GM12878 (cell line): Measurements from ENCODE around the gene KCNIP3. TPM values are rescaled to one million over a fixed set of nuclear protein-coding genes. Genes with fewer than 3 reads are reported as not detected.

Source experiments
- ATAC-seq: fragments of 200-7000 bp; cut with Tn5 transposase; 3 replicates; pipeline ENCODE4 v1.9.1; 2020; ENCODE audit warnings: mild to moderate bottlenecking, moderate library complexity
- BruUV-seq: library from RNA; stranded (reverse); fragments of 400-500 nt; replicated peaks from 2 replicates; lab custom pipeline; 2021; lab: Mats Ljungman, UMichigan
- CTCF ChIA-PET: fragments of 300-600 bp; sonication (Branson Sonifier 250); formaldehyde crosslinking; extraction: SDS; loops from one replicate; lab custom pipeline; 2021; ENCODE audit warnings: inconsistent platforms; lab: Yijun Ruan, JAX
- POLR2A ChIA-PET: fragments of 350-600 bp; formaldehyde crosslinking; extraction: SDS; loops from one replicate; lab custom pipeline; 2021; ENCODE audit warnings: inconsistent platforms; lab: Charles Lee
- RAD21 ChIA-PET: fragments of 300-600 bp; sonication (Branson Sonifier 250); formaldehyde crosslinking; loops from one replicate; lab custom pipeline; 2023; ENCODE audit warnings: antibody characterized with exemption; ENCODE audit not compliant: unreplicated experiment; lab: Charles Lee
- SMC1A ChIA-PET: fragments of 300-600 bp; sonication (Branson Sonifier 250); formaldehyde crosslinking; loops from one replicate; lab custom pipeline; 2023; ENCODE audit not compliant: unreplicated experiment, uncharacterized antibody; lab: Charles Lee
- DNase-seq: peaks from one replicate; pipeline ENCODE4 v3.0.0-alpha.2; 2011; ENCODE audit warnings: low read depth, low spot score
- FAIRE-seq: peaks from 3 replicates; lab custom pipeline; 2011; peaks lifted over from hg19 to GRCh38; lab: Jason Lieb, UNC
- H2AFZ ChIP-seq: 2 replicates; pipeline ENCODE4 v1.6.0; 2011; ENCODE audit warnings: low read depth, low read length, control low read depth; ENCODE audit not compliant: control insufficient read depth
- H3K27ac ChIP-seq: 2 replicates; pipeline ENCODE4 v1.5.1; 2011; ENCODE audit warnings: control low read depth; ENCODE audit not compliant: control insufficient read depth, insufficient read depth
- H3K27me3 ChIP-seq, 2 experiments: replicated peaks in 1 of 2; 2 replicates each; pipeline versions ENCODE4 v1.6.0 to v1.6.1; 2011; ENCODE audit warnings: low read length in 1 of 2; ENCODE audit not compliant: control insufficient read depth in 2 of 2, insufficient read depth in 2 of 2
- H3K36me3 ChIP-seq, 2 experiments: 2 replicates each; pipeline ENCODE4 v1.5.1; 2011; ENCODE audit warnings: low read length in 1 of 2; ENCODE audit not compliant: control insufficient read depth in 2 of 2, insufficient read depth in 2 of 2
- H3K4me1 ChIP-seq: 2 replicates; pipeline ENCODE4 v1.6.1; 2011; ENCODE audit warnings: mild to moderate bottlenecking, low read length, moderate library complexity, mixed read lengths; ENCODE audit not compliant: control insufficient read depth, insufficient read depth
- H3K4me2 ChIP-seq: 2 replicates; pipeline ENCODE4 v1.6.0; 2011; ENCODE audit warnings: control low read depth; ENCODE audit not compliant: control insufficient read depth, insufficient read depth
- H3K4me3 ChIP-seq: fragments of 200-600 bp; sonication (generic); 2 replicates; pipeline ENCODE4 v1.5.1; 2016
- H3K79me2 ChIP-seq: 2 replicates; pipeline ENCODE4 v1.6.0; 2011; ENCODE audit warnings: low read length; ENCODE audit not compliant: control insufficient read depth, insufficient read depth
- H3K9ac ChIP-seq: 2 replicates; pipeline ENCODE4 v1.8.0; 2011; ENCODE audit warnings: low read length, control low read depth, mixed read lengths; ENCODE audit not compliant: control insufficient read depth, insufficient read depth
- H3K9me3 ChIP-seq: replicated peaks from 3 replicates; pipeline ENCODE4 v1.5.1; 2011; ENCODE audit warnings: mild to moderate bottlenecking, low read length; ENCODE audit not compliant: control insufficient read depth, insufficient read depth
- H4K20me1 ChIP-seq: 2 replicates; pipeline ENCODE4 v1.6.0; 2011; ENCODE audit not compliant: control insufficient read depth, insufficient read depth
- CHD1 ChIP-seq: IDR thresholded peaks from 2 replicates; pipeline ENCODE4 v1.6.1; 2012; ENCODE audit warnings: low read depth, low read length, improper control_type of control experiment
- CHD2 ChIP-seq: IDR thresholded peaks from 2 replicates; pipeline ENCODE4 v1.6.1; 2011; ENCODE audit warnings: low read depth, low read length, improper control_type of control experiment, borderline replicate concordance
- EED ChIP-seq: sonication (generic); IDR thresholded peaks from 2 replicates; pipeline ENCODE4 v1.6.1; 2016; ENCODE audit warnings: antibody characterized with exemption, low read depth
- EGR1 ChIP-seq, 2 experiments: IDR thresholded peaks; 1 replicate in 1 of 2; 2 replicates in 1 of 2; pipeline ENCODE4 v1.6.1; 2011 to 2012; ENCODE audit warnings: low read depth in 2 of 2, low read length in 2 of 2, borderline replicate concordance in 1 of 2, mild to moderate bottlenecking in 1 of 2, moderate library complexity in 1 of 2
- GATAD2B ChIP-seq: fragments of 450-650 bp; conservative IDR thresholded peaks from 2 replicates; pipeline ENCODE4 v1.6.1; 2017; ENCODE audit warnings: low read depth, mild to moderate bottlenecking, moderate library complexity
- PBX3 ChIP-seq: IDR thresholded peaks from 2 replicates; pipeline ENCODE4 v1.6.1; 2011; ENCODE audit warnings: mild to moderate bottlenecking, low read depth, low read length, moderate library complexity; ENCODE audit not compliant: insufficient replicate concordance
- RCOR1 ChIP-seq: conservative IDR thresholded peaks from 2 replicates; pipeline ENCODE4 v1.6.1; 2012; ENCODE audit warnings: low read depth, low read length, improper control_type of control experiment
- SREBF1 ChIP-seq: IDR thresholded peaks from 2 replicates; pipeline ENCODE4 v1.6.1; 2012; ENCODE audit warnings: mild to moderate bottlenecking, low read length
- WRNIP1 ChIP-seq: IDR thresholded peaks from 2 replicates; pipeline ENCODE4 v1.6.1; 2011; ENCODE audit warnings: low read depth, low read length, improper control_type of control experiment, borderline replicate concordance
- ZBTB33 ChIP-seq: fragments of 450-650 bp; IDR thresholded peaks from 2 replicates; pipeline ENCODE4 v1.6.1; 2017; ENCODE audit warnings: mild to moderate bottlenecking
- WGBS: methylation state at CpG from one replicate; pipeline ENCODE4 v1.1.6; 2016; ENCODE audit warnings: low lambda C conversion rate; ENCODE audit not compliant: insufficient replicate concordance, insufficient coverage; ENCODE audit errors: missing lambda C conversion rate; 5-methylcytosine and 5-hydroxymethylcytosine counted together
- in situ Hi-C: fragments of 300-500 bp; cut with MboI; formaldehyde crosslinking; loops from 9 replicates; pipeline ENCODE4 v1.14.3; 2018; ENCODE audit warnings: mixed read lengths
- intact Hi-C: fragments of 100-400 bp; cut with micrococcal nuclease; formaldehyde crosslinking; loops from one replicate; pipeline ENCODE4 v1.14.2; 2022; ENCODE audit not compliant: unreplicated experiment
- polyA plus RNA-seq, 11 experiments: library from polyadenylated mRNA; depleted of rRNA in 4 of 11; unstranded in 6 of 11; stranded (reverse) in 5 of 11; fragments of >200 nt; fragmentation: Nextera tagmentation in 4 of 11; fragmentation: Illumina TruSeq in 1 of 11; extraction: Ambion mirVana in 4 of 11; extraction: Trizol in 1 of 11; gene quantifications; 1 replicate in 1 of 11; 2 replicates in 10 of 11; pipeline versions ENCODE4 v1.2.1 to v1.2.3, GENCODE V29; 2011 to 2016; ENCODE audit warnings: inconsistent platforms in 2 of 11, missing spikeins in 2 of 11, low read depth in 1 of 11
- total RNA-seq, 4 experiments: library from RNA; depleted of rRNA in 3 of 4; stranded (reverse); fragments of >200 nt in 3 of 4; fragmentation: Illumina TruSeq in 1 of 4; extraction: Trizol in 1 of 4; gene quantifications; 2 replicates each; pipeline versions ENCODE4 v1.2.1 to v1.2.3, GENCODE V29; 2013 to 2021
- TF ChIP-seq, protein P1 (sequence below): IDR thresholded peaks from 2 replicates; pipeline ENCODE4 v1.6.1; 2011; ENCODE audit warnings: low read depth, low read length, improper control_type of control experiment, borderline replicate concordance
- TF ChIP-seq, protein P2 (sequence below): IDR thresholded peaks from 2 replicates; pipeline ENCODE4 v1.6.1; 2011; ENCODE audit warnings: borderline replicate concordance, low read depth, mild to moderate bottlenecking, moderate library complexity, low read length; ENCODE audit not compliant: insufficient read depth, poor library complexity, severe bottlenecking
- TF ChIP-seq, protein P3 (sequence below): IDR thresholded peaks from 2 replicates; pipeline ENCODE4 v1.6.1; 2012; ENCODE audit warnings: low read depth, low read length, improper control_type of control experiment

The KCNIP3 gene
- total and polyA plus RNA-seq, 10 of the 15 experiments (the other 5 are each of a cell fraction or from before 2014, with no cell fraction given), result not detected

- Histone ChIP-seq H4K20me1 (no peaks in the 10 kb centered on the region), H2AFZ (no peak overlapping the region), H3K4me2 (no peak overlapping the region), H3K9ac (no peak overlapping the region), H3K4me3 (no peak overlapping the region), H3K79me2 (no peaks in the 10 kb centered on the region), H3K27ac (no peak overlapping the region), H3K27me3 (no peaks in the 10 kb centered on the region; a peak in 1 of 4 replicates), H3K4me1 (no peaks in the 10 kb centered on the region), H3K9me3 (no peaks in the 10 kb centered on the region), H3K36me3 (no peaks in the 10 kb centered on the region)
- CTCF ChIA-PET, result no interaction called here
- RAD21 ChIA-PET, result no interaction called here
- SMC1A ChIA-PET, result no interaction called here
- no TSS peak for BruUV-seq
- in situ Hi-C loops (no loop called here), intact Hi-C loops (no loop called here)
- ATAC-seq (no peak), FAIRE-seq (no peak), DNase-seq (no peak)
- TF ChIP-seq WRNIP1 (no peak), PBX3 (no peak), GATAD2B (no peak), EGR1 (IDR thresholded peaks at IDR 0.05; ENCODE audit: borderline replicate concordance in 1 of 2, low read depth in 2 of 2, low read length in 2 of 2) (no peak), ZBTB33 (no peak), CHD2 (no peak), EED (no peak), SREBF1 (no peak), CHD1 (no peak), RCOR1 (no peak)
- TF ChIP-seq, protein P1, sequence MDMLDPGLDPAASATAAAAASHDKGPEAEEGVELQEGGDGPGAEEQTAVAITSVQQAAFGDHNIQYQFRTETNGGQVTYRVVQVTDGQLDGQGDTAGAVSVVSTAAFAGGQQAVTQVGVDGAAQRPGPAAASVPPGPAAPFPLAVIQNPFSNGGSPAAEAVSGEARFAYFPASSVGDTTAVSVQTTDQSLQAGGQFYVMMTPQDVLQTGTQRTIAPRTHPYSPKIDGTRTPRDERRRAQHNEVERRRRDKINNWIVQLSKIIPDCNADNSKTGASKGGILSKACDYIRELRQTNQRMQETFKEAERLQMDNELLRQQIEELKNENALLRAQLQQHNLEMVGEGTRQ, result no peak
- TF ChIP-seq, protein P2, sequence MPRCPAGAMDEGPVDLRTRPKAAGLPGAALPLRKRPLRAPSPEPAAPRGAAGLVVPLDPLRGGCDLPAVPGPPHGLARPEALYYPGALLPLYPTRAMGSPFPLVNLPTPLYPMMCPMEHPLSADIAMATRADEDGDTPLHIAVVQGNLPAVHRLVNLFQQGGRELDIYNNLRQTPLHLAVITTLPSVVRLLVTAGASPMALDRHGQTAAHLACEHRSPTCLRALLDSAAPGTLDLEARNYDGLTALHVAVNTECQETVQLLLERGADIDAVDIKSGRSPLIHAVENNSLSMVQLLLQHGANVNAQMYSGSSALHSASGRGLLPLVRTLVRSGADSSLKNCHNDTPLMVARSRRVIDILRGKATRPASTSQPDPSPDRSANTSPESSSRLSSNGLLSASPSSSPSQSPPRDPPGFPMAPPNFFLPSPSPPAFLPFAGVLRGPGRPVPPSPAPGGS, result no peak
- TF ChIP-seq, protein P3, sequence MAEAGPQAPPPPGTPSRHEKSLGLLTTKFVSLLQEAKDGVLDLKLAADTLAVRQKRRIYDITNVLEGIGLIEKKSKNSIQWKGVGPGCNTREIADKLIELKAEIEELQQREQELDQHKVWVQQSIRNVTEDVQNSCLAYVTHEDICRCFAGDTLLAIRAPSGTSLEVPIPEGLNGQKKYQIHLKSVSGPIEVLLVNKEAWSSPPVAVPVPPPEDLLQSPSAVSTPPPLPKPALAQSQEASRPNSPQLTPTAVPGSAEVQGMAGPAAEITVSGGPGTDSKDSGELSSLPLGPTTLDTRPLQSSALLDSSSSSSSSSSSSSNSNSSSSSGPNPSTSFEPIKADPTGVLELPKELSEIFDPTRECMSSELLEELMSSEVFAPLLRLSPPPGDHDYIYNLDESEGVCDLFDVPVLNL, result no peak
- WGBS, result 37% methylated on average over 23 of the region's 23 CpGs
- POLR2A ChIA-PET, result no interaction called here
Measured at GRCh38 chr2:95319481-95320343, 22.6 kb downstream of the KCNIP3 start.
